NCI-H345 (cell line): ENCODE results near the gene MRPS21.
"Not testable (repeated sequence)": the region's sequence is repeated elsewhere in the genome, so short reads cannot be mapped to it uniquely, and the experiment has no call there.

Experiments used
- DNase-seq: peaks from one replicate; lab custom pipeline; 2025; lab: John Stamatoyannopoulos, UW

The MRPS21 gene

DNA sequence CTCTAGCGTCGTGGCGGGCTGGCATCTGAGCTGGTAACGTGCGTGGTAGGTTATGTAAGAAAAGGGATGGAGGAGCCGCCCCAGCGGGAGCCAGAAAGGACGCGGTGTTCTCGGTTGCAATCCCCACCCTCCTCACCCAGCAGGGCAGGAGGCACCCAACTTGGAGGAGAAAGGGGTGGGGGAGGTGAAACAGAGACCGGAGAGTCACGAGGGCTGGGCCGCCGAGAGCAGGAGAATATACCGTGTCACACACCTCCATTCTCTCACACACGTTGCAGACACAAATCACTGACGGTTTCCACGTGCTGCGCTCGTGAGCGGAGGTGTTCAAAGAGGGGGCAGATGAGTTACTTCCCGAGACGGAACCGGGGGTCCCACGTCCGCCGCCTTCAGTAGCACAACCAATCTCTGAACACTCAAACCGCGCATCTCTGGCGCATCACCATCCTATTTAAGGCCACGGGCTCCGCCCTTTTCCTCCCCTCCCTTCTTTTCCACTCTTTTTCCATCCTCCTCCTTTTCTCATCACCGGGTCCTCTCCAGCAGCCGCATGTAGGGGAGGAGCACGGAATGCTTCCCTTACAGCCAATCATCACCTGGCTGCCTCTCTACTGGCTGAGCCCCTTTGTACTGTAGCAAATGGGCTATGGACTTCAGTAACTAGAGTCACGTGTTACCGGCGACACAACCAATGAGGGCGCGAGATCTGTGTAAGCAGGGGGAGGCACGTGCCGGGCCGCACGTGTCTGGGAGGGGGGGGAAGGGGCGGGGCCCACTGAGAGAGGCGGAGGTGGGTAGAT, 11.7 kb upstream of the MRPS21 start, which contains the start of gene CIART:
Gene CIART, plus strand, starts transcription at position 797 of the 800 bp plus-strand sequence. CDS start 714 bp downstream, outside the sequence.
- peak; percentile 100 for DNase-seq

DNA sequence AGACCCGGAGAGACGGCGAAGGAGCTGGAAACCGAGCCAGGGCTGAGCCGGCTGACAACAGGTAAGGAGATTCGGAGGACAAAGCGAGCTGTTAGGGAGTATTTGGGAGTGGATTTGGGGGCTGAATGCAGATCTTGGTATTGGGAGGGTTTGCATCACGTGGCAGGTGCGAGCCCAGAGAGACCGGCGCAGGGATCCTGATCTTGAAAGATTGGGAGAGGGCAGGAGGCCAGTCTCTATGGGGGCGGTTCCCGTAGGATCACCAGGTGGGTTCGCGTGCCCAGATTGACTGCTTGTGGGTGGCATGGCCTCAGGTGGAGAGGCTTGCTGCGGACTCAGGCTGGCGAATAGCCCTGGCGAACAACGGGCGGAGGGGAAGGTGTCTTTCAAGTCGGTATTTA, 11.1 kb upstream of the MRPS21 start:
- DNase-seq = no peak

DNA sequence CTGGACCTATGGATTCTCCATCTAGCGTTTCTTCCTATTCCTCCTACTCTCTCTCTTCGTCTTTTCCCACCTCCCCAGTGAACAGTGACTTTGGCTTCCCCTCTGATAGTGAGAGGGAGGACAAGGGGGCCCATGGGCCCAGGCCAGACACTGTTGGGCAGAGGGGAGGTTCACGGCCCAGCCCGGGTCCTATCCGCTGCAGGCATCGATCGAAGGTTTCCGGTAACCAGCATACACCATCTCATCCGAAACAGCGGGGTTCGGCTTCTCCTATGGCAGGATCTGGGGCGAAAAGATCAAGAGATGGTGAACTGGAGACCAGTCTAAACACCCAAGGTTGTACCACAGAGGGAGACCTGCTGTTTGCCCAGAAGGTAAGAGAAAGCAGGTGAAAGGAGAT, 10.4 kb upstream of the MRPS21 start:
- no peak for DNase-seq

DNA sequence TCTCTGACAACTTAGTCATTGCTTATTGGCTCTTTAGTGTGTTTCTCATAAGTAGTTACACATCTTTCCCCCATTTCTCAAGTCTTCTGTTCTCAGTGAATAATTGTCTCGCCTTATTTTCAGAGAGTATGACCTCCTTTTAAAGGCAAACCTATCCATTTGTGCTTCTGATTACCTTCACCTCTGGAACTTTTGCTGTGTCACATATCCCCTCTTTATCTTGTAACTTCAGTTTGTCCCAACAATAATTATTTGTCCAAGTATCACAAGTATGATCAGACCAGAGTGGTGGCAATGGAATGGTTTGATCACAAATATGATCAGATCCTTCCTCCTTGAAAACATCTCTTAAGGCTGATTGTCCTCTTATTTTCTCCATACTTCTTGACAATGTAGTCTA, 5.3 kb upstream of the MRPS21 start:
- DNase-seq = no peak

DNA sequence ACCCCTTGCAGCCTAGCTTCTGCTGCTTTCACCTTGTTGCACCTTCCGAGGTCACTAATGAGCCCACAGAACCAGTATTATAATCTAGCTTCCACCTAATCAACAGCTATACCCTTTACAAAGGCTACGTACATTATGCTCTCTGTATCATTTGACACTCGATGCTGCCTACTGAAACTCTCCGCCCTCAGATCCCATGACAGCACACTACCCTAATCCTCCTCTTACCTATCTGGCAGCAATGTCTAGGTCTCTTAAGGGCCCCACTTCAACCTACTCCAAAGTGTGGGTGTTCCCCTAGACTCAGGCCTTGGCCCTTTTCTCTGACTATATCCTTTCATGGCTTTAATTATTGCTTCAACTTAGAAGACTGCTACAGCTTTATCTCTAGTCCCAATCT, 4.8 kb upstream of the MRPS21 start:
- no peak for DNase-seq

DNA sequence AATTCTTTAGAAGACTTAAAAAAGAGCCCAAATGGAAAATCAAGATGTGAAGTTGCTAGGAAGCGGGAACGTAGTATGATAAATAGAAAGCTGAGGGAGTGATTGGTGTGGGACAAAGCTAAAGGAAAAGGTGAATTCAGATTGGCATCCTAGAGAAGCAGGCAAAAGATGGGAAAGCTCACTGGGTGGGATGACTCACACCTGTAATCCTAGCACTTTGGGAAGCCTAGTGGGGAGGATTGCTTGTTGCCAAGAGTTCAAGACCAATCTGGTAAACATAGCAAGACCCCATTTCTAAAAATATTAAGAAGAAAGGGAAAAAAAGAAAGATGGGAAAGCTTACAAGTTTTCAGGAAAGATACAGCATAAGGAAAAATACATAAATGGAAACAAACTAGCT, 1.8 kb downstream of the MRPS21 start:
- DNase-seq = no peak

DNA sequence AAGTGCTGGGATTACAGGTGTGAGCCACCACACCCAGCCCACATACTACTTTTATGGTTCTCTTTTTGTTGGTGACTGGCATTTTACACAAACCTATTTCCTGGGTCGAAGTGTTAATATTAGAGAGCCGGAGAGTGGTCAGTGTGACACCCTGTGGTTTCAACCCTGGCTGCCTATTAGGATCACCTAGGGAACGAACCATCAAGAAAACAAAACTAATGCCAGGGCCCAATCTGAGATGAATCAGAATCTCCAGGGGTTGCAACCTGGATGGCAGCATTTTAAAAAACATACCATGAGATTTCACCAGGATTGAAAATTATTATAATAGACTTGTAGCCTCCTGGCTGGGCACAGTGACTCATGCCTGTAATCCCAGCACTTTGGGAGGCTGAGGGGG, 6.1 kb downstream of the MRPS21 start:
- no peak for DNase-seq

DNA sequence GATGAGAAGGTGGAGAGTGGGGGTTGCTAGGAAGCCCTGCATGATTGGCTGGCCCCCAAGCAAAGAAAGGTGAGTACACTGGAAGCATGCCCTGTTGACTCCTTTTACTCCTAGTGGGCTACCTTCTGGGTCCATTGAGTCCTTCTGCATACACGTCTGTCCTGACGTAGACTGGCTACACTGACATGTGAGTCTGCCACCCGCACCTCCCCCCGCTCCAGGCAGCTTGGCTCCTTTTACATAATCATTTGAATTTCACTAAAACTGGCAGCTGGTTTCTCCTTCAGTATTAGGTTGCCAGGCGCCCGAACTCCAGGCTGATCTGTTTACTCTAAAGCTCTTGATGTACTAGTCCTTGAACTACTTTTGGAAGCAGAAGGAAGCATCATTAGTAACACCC, 8.7 kb downstream of the MRPS21 start:
- DNase-seq = no peak

DNA sequence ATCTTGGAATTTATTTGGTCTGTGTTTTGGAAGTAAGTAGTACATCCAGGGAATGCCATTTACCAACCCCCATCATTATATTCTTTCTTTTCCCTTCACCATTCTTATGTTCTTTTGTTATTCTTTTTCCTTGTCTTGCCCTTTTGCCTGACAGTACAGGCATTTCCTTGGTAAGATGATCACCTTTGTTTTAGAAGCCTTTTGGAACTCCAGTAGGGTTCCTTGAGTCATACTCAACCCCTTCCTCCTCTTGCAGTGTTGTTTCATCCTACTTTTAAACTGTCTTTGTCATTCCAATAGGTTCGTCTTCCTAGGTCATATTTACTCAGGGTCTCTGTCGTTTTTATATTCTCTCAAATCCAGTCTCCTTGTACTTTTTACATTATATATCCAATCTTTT, 9.2 kb downstream of the MRPS21 start:
- no peak for DNase-seq

DNA sequence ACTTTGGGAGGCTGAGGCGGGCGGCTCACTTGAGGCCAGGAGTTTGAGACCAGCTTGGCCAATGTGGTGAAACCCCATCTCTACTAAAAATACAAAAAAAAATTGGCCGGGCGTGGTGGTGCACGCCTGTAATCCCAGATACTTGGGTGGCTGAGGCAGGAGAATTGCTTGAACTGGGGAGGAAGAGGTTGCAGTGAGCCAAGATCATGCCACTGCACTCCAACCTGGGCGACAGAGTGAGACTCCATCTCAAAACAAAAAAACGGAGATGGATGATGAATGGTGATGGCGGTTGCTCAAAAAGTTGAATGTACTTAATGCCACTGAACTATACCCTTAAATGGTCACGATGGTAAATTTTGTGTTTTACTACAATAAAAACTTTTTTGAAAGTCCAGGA, 14.9 kb downstream of the MRPS21 start:
- not testable (repeated sequence) for DNase-seq

DNA sequence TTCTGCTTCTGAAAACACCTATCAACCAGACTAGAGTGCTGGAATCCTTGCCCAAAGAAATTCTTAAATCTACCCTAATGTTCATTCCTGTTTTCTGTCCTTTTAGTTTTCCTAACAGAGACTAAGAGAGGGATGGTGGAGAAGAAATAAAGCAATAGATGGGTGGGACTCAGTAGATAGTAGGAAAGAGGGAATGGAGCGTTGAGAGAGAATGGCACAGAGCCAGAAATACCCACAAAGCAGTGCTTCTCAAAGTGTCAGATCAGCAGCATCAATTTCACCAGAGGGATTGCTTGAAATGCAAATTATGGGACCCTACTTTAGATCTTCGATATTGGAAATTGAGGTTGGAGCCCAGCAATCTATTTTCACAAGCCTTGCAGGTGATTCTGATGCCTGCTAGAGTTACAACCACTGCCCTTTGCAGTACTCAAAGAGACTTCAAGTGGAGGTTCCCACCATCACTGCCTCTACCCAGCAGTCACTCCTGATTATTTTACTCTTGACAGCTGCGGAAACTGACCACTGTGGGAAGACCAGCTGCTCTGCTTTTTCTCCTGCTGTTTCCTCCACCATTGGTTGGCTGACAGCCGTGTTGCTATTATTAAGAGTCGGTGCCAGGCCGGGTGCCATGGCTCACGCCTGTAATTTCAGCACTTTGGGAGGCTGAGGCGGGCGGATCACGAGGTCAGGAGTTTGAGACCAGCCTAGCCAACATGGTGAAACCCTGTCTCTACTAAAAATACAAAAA, 16.3 kb downstream of the MRPS21 start:
- DNase-seq = peak; percentile 32

DNA sequence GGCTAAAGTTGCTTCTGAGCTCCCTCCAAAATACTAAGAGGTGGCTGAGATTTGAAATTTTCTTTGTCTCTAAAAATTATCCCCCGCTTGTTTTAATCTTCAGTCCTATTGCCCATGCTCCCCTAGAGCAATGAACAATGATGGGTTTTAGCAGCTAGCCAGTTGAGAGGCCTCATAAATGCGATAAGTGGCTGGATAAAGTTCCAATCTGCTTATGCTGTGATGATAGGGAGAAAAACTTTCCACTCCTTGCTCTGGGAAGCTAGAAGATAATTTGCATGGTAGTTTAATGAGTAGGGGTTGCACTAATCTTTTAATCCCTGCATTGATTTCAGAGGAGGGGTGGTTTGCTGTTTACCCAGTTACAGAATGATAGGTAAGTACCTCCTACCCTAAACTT, 18.1 kb downstream of the MRPS21 start:
- DNase-seq = no peak

DNA sequence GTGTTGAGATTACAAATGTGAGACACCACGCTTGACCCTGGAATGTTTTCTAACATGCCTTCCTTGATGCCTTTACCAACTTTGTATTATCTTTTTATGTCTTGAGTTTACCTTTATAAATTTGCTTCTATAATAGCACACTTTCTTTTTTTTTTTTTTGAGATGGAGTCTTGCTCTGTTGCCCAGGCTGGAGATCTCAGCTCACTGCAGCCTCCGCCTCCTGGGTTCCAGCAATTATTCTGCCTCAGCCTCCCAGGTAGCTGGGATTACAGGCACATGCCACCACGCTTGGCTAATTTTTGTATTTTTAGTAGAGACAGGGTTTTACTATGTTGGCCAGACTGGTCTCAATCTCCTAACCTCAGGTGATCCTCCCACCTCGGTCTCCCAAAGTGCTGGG, 21.0 kb downstream of the MRPS21 start:
- DNase-seq = not testable (repeated sequence)

DNA sequence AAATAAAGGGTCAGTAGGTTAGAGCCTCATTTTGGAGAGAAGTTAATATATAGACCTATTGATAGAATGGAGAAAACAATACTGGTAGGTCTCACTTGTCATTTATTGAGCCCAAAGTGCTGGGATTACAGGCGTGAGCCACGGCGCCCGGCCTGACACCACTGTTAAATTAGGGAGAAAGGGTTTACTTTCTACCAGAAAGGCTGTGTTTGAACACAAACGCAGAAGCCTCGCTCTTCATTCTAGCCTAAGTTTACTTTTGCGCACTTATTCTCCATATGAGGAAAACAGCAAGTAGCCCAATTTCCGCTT, 27.0 kb downstream of the MRPS21 start:
- no peak for DNase-seq

DNA sequence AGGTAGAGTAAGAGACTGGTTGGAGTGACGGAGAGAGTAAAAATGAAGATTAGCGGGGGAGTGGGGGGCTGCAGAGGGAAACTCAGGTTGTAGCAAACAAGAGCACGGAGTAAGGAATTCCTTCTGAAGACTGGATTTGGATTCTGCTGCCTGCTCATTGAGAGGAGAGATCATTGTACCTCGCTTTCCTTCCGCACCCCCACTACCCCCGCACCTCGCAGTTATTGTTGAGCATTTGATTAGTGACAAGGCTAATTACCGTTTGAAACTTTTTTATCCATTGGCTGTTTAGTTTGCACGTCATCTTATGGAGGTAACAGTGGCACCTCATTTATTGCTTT, 28.1 kb downstream of the MRPS21 start:
- peak; percentile 47 for DNase-seq

DNA sequence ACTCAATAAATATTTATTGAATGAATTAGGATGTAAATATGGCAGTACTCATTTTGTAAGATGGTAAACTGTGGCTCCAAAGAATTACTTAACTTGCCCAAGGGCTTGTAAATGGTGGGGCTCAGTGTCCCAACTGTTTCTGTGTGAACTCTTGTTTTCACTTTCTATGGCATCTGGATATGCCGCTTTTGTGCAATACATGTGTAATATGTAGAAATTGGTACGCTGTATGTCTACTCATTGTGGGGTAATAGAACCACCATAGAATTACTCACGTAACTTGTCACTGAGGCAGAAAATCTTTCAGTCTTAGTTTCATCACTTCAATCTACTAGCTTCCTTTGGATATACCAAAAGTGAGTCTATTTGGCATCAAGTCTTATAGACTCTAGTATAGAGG, 28.6 kb downstream of the MRPS21 start:
- no peak for DNase-seq

DNA sequence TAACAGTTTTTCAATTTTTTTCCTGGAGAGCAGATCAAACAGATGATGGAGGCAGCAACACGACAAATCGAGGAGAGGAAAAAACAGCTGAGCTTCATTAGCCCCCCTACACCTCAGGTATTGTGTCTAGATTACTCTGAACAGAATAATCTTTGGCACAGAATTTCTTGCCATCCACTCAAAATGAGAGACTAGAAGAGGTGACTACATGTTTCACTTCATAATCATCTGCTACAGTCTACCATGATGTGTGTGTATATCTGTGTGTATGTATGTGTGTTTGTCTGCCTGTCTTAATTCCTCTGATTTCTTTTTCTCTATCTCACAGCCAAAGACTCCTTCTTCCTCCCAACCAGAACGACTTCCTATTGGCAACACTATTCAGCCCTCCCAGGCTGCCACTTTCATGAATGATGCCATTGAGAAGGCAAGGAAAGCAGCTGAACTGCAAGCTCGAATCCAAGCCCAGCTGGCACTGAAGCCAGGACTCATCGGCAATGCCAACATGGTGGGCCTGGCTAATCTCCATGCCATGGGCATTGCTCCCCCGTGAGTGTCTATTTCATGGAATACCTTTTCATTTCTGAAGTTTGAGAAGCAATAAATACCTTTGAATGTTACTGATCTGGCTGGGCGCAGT, 39.1 kb downstream of the MRPS21 start:
- no peak for DNase-seq

DNA sequence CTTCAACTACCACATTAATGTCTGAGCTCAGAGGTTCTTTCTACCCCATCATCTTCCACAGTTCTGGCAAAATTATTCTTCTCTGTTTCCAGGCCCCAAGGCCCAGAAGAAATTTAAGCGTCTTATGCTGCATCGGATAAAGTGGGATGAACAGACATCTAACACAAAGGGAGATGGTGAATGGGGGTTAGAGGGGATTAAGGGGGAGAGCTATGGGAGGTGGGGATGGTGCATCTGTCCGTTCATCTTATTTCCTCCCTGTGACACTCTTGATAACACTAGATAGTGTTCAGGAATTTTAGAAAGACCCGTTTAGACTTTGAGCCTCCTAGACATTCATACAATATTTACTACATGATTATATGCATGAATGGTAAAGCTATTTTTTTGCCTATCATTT, 52.7 kb downstream of the MRPS21 start:
- DNase-seq = no peak

DNA sequence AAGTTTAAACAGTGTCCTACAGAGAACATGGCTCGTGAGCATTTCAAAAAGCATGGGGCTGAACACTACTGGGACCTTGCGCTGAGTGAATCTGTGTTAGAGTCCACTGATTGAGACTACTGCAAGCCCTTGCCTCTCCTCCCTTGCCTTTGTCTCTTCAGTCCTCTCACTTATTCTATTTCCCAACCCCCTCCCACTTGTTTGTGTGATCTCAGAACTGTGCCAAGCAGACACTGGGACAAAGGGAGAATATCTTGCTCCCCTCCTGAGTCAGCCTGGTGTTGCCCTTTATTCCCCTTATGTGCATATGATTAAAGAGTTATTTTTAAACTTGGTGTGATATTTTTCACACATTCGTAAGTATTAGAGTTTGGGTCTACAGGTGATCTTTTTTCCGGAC, 59.2 kb downstream of the MRPS21 start:
- DNase-seq = no peak
